Ascending aorta (tissue), 2 donors: Measurements from ENCODE around the gene MACROH2A1. TPM values are rescaled to one million over a fixed set of nuclear protein-coding genes. Genes with fewer than 3 reads are reported as not detected.

Source experiments
- DNase-seq, 2 donors: peaks; one replicate each; pipeline ENCODE4 v3.0.0-alpha.2; 2019; ENCODE audit warnings: low spot score in 2 of 2
- H3K27ac ChIP-seq, 2 donors: fragments of 200-600 bp; sonication (generic); one replicate each; pipeline ENCODE4 v1.5.1; 2016 to 2017; ENCODE audit warnings: mild to moderate bottlenecking in 1 of 2
- H3K27me3 ChIP-seq: fragments of 200-600 bp; sonication (generic); one replicate; pipeline ENCODE4 v1.5.1; 2017
- H3K36me3 ChIP-seq, 2 donors: fragments of 200-600 bp; sonication (generic); one replicate each; pipeline ENCODE4 v1.5.1; 2016
- H3K4me1 ChIP-seq, 2 donors: fragments of 200-600 bp; sonication (generic); one replicate each; pipeline ENCODE4 v1.5.1; 2016 to 2017; ENCODE audit warnings: mild to moderate bottlenecking in 1 of 2
- H3K4me3 ChIP-seq, 2 donors: fragments of 200-600 bp; sonication (generic); one replicate each; pipeline ENCODE4 v1.5.1; 2016 to 2017; ENCODE audit warnings: mild to moderate bottlenecking in 1 of 2
- H3K9me3 ChIP-seq, 2 donors: fragments of 200-600 bp; sonication (generic); one replicate each; pipeline ENCODE4 v1.5.1; 2016
- CTCF ChIP-seq, 3 experiments: fragments of 200-600 bp in 2 of 3; fragments of 450-650 bp in 1 of 3; sonication (generic) in 2 of 3; IDR thresholded peaks; one replicate each; pipeline ENCODE4 v1.5.1; 2016 to 2019; ENCODE audit warnings: antibody characterized with exemption in 3 of 3, mild to moderate bottlenecking in 1 of 3, moderate library complexity in 1 of 3
- intact Hi-C: fragments of 100-400 bp; cut with DNase I; formaldehyde crosslinking; loops from one replicate; pipeline ENCODE4 v1.15.1; 2023
- total RNA-seq: library from RNA; depleted of rRNA; stranded (reverse); fragments of >200 nt; gene quantifications from one replicate; pipeline ENCODE4 v1.1.0, GENCODE V29; 2016

MACROH2A1 gene
- total RNA-seq, 1 donor from 2014 or later = 216 TPM

- H3K36me3 ChIP-seq = peaks cover 26 to 40% of the 10 kb centered on the region in 2 donors
- H3K27me3 ChIP-seq = no peaks in the 10 kb centered on the region
- DNase-seq = no peak
- intact Hi-C loops = no loop called here
- H3K9me3 ChIP-seq = no peaks in the 10 kb centered on the region
- H3K4me1 ChIP-seq = peaks cover 9 to 14% of the 10 kb centered on the region in 2 donors
- H3K27ac ChIP-seq = peak overlapping the region in 1 of 2 donors; percentile 24
- H3K4me3 ChIP-seq = no peak overlapping the region
- TF ChIP-seq CTCF (IDR thresholded peaks at IDR 0.05) = no peak
These were observed 13.5 kb downstream of the MACROH2A1 start for GRCh38 chr5:135385576-135385975.

DNA sequence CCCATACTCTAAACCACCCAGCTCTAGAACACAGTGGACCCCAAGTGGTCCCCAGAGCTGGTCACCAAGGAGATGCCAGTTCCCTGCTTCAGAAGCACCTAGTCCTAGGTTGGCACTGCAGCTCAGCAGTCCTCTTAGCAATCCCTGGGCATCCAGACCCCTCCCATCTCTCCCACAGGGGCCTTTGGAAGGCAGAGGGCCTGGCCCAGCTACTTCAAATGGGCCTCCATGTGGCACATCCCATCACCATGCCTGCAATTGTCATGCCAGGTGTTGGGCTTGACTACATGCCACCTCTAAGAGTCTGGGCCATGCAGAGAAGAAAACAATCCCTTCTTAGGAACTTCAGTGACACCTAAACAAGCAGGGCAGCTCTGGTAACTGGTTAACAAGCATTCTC is 14.1 kb downstream of the MACROH2A1 start:
- no peak for DNase-seq
- Histone ChIP-seq H3K9me3 (no peaks in the 10 kb centered on the region), H3K27me3 (no peaks in the 10 kb centered on the region), H3K4me3 (no peak overlapping the region), H3K27ac (no peak overlapping the region), H3K4me1 (peaks cover 9 to 14% of the 10 kb centered on the region in 2 donors), H3K36me3 (peaks cover 32 to 37% of the 10 kb centered on the region in 2 donors)
- intact Hi-C loops = no loop called here
- no peak for TF ChIP-seq CTCF (IDR thresholded peaks at IDR 0.05)

DNA sequence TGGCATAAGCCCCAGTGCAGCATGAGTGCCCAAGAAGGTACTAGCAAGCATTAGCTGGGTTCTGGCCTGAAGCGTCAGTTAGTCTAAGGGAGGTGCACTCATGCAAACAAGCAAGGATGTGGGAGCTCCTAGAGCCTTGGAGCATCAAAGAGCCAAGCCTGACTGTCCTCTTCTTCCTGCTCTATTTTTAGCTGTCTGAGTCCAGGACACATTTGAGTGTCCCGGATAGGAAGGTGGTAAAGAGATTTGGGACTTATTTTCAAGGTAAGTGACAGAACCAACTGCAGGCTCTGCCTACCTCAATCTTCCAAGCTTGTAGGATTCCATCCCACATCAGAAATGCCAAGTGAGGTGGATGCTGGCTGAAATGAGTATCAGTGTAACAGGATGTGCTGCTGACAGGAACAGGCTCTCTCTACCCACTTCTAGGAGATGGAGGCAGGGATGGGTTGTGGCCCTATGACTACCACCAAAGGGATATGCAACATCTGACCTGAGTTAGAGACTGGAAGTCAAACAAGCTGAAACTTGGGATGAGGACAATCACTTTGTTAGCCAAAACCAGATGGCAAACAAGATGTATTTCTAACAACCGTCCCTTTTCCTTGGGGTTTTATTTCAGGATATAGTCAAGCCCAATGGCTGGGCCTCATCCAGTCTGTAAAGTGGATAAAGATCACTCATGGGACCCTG is 15.1 kb downstream of the MACROH2A1 start:
- TF ChIP-seq CTCF (IDR thresholded peaks at IDR 0.05) = no peak
- intact Hi-C loops = no loop called here
- H3K36me3 ChIP-seq = peaks cover 40 to 43% of the 10 kb centered on the region in 2 donors
- H3K4me3 ChIP-seq = no peak overlapping the region
- H3K27me3 ChIP-seq = no peaks in the 10 kb centered on the region
- H3K4me1 ChIP-seq = peaks cover 9 to 14% of the 10 kb centered on the region in 2 donors
- no peak for DNase-seq
- H3K27ac ChIP-seq = no peak overlapping the region
- no peaks in the 10 kb centered on the region for H3K9me3 ChIP-seq

DNA sequence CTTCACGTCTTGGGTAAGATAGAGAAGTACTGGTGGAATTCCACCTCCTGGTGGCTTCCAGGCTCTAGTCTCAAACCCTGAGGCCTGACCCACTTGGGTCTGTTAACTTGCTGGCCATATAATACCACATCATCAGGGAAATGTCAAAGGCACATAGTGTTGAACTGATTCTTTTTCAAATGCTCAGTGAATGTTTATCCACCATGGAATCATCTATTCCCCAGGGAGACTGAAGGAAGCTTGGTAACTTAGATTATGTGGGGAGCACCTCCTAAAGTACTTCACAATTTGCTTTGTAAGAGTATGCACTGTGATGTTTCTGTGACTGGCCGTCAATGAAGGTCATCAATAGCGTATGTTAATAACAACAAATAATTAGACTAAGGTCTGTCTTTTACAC is 16.1 kb downstream of the MACROH2A1 start:
- intact Hi-C loops = no loop called here
- peaks cover 44 to 46% of the 10 kb centered on the region in 2 donors for H3K36me3 ChIP-seq
- H3K4me3 ChIP-seq = no peak overlapping the region
- H3K9me3 ChIP-seq = no peaks in the 10 kb centered on the region
- no peaks in the 10 kb centered on the region for H3K27me3 ChIP-seq
- no peak for DNase-seq
- TF ChIP-seq CTCF (IDR thresholded peaks at IDR 0.05) = no peak
- peaks cover 9 to 14% of the 10 kb centered on the region in 2 donors for H3K4me1 ChIP-seq
- H3K27ac ChIP-seq = no peak overlapping the region

GRCh38 chr5:135382106-135382790 is 16.8 kb downstream of the MACROH2A1 start:
- intact Hi-C loops = no loop called here
- no peak for TF ChIP-seq CTCF (IDR thresholded peaks at IDR 0.05)
- no peak for DNase-seq
- no peaks in the 10 kb centered on the region for H3K27me3 ChIP-seq
- no peak overlapping the region for H3K4me3 ChIP-seq
- peaks cover 45 to 50% of the 10 kb centered on the region in 2 donors for H3K36me3 ChIP-seq
- peaks cover 9 to 12% of the 10 kb centered on the region in 2 donors for H3K4me1 ChIP-seq
- no peaks in the 10 kb centered on the region for H3K9me3 ChIP-seq
- H3K27ac ChIP-seq = no peak overlapping the region
